Fibroblast of lung (primary cell): ENCODE measurements around the gene FDXACB1.

Experiments
- CTCF ChIP-seq, 2 donors: IDR thresholded peaks in 1 of 2; conservative IDR thresholded peaks in 1 of 2; 1 replicate in 1 of 2; 2 replicates in 1 of 2; pipeline ENCODE4 v1.5.1; 2011 to 2012; ENCODE audit warnings: low read length in 2 of 2, control low read depth in 1 of 2, inconsistent platforms in 1 of 2, low read depth in 1 of 2, mild to moderate bottlenecking in 1 of 2
- EZH2 ChIP-seq: IDR thresholded peaks from 2 replicates; pipeline ENCODE4 v1.5.1; 2012; ENCODE audit warnings: low read length, control low read depth, mild to moderate bottlenecking; ENCODE audit errors: missing control alignments

GRCh38 chr11:111912535-111912934 is 33.6 kb upstream of the FDXACB1 start, which contains the start of gene HSPB2:
- TF ChIP-seq CTCF (conservative IDR thresholded peaks at IDR 0.05 in 1 of 2, IDR thresholded peaks at IDR 0.05 in 1 of 2; ENCODE audit: low read depth in 1 of 2, low read length in 2 of 2) (no peak), EZH2 (no peak)
